Stimulated activated CD8-positive, alpha-beta memory T cell treated with anti-CD3 and anti-CD28 coated beads, Interleukin-15, amount 100 ng/mL, for 24 hours (primary cell): Measurements from ENCODE around the gene SERINC1.
"Not testable (repeated sequence)": the region's sequence is repeated elsewhere in the genome, so short reads cannot be mapped to it uniquely, and the experiment has no call there.

ENCODE experiments used
- DNase-seq: peaks from one replicate; pipeline ENCODE4 v3.0.0-alpha.2; 2020; ENCODE audit warnings: low read depth

Gene SERINC1

GRCh38 chr6:122471107-122472021 lies at the start of gene SERINC1:
Gene SERINC1 (minus strand): TSS chr6:122471807. CDS start chr6:122471737, 70 bp downstream.
- peak; percentile 83 for DNase-seq

DNA sequence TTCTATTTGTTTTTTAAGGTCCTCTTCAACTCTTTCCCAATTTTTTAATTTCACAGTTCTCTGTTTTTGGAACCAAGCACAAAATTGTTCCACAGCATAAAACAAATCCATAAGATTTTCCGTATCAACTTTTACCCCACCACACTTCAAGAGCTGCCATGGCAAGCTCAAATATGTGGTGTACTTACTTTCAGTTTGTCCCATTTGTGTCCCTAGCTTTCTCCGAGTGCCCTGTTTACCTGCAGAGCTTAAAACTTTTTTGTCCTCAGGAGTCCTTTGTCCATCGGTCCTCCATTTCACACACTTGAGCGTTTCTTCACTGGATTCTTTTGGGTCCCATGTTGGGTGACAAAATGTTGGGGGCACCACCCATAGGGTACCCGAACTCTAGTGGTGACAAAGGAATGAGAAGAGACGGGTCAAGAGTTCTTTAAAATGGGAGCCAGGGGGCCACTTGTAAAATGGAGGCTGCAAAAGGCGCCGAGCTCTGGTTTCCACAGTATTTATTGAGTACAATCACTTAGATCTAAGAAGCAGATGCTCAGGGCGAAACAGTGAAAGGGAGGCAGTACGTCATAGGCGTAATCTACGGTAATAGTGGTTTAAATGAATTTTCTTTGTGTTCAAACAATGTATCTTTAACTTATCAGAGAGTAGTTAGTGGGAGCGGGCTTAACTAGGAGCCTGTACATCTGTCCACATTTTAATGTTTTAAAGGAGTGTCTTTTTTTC lies 39.8 kb upstream of the SERINC1 start:
- no peak for DNase-seq

- not testable (repeated sequence) for DNase-seq
Observed at GRCh38 chr6:122505170-122505569, 33.6 kb upstream of the SERINC1 start.

- DNase-seq = no peak
Observed at GRCh38 chr6:122501475-122501874, 29.9 kb upstream of the SERINC1 start.

GRCh38 chr6:122495612-122496011 lies 24.0 kb upstream of the SERINC1 start:
- no peak for DNase-seq

DNA sequence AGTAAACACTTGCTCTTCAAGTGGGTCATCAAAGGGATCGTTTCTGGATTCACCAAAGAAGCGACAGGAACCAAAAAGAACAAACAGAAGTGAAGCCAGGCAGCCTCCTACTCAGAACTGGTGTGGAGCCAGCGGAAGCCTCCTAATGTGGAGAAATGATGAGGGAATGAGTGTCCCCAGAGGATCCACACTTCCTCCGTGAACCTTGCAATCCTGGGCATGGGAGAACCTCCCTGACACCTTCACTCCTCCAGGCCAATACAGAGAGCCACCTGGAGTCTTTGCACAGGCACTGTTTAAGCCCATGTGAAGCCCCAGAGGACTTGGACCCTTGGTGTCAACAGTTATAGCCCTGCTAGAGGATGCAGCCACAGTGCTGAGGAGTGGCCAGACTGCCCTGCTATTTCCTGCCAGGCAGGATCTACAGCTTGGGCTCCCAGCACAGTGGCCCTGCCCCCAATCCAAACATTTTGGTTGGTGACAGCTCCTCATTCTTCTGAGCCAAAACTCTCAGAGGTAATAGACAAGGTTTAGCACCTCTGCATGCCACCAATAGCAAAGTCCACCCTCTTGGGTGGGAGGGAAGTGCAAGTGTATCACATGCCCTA lies 23.2 kb upstream of the SERINC1 start:
- no peak for DNase-seq

GRCh38 chr6:122491919-122492555 lies 20.4 kb upstream of the SERINC1 start:
- peak; percentile 8 for DNase-seq

DNA sequence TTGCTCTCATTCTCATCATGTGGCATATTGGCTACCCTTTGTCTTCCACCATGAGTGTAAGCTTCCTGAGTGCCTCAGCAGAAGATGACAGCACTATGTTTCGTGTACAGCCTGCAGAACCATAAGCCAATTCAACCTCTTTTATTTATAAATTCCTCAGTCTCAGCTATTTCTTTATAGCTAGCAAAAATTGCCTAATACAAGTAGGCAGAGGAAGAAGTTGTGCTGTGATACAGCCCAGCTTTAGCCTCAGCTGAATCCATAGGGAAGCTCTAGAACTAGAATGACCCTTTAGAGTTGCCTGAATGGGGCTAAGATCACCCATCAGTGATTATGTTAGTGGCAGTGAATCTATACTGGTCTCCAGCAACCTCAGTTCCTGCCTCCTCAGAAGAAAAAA lies 19.0 kb upstream of the SERINC1 start:
- no peak for DNase-seq

DNA sequence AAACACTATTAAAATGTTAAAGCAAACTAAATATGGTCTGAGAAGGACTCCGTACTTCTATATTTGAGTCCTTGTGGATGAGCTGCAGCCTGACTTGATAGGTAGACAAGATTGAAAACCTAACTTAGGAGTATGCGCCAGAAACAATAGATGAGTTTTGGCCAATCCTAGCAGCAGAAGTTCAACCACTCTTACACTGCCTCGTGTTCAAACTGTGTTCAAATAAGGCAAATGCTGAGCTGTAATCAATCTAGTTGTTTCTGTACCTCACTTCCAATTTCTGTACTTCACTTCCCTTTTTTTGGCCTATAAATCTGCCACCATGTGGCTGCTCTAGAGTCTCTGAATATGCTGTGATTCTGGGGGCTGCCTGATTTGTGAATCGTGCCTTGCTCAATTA lies 13.2 kb upstream of the SERINC1 start:
- no peak for DNase-seq

DNA sequence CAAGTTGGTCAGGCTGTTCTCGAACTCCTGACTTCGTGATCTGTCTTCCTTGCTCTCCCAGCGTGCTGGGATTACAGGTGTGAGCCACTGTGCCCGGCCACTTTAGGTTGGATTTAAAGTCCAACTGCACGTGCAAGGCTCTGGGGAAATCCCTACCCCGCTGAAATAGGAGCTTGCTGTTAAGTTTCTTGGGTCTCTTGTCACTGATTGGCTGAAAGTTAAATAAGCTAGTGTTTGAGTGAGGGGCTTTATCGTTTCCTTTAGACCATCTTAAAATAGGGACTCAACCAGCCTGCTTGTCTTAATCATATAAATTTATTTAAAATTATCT lies 11.1 kb upstream of the SERINC1 start:
- DNase-seq = no peak

DNA sequence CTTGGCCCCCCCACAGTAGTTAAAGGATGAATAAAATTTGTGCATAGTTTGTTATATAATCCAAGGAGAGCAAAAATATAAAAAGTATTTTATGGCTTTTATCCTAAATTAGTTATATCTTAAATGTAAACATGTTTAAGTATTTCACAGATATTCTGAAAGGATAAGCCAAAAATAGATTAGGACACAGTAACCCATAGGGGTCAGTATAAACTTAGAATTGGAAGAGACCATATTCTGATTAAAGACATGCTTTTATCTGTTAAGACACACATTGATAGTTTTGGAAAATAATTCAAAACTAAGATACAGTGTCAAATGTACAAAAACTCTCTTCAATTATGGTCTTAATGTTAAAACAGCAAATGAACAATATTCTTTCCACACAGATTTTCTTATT lies 4.5 kb upstream of the SERINC1 start:
- DNase-seq = no peak

DNA sequence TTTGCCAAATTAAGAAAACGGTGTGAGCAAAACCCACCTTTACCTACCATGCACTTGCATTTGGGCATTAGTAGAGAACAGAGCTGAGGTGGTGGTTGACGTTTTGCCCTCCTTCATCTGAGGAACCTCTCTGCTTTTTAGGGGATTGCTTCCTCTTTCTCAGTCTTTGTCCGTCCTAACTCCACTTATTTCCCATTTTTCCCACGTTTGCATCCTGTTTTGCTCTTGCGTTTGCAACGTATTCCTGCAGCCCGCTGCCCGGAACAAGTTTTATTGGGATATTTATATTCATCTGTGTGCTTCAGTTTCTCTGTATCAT lies 374 bp upstream of the SERINC1 start:
- no peak for DNase-seq

DNA sequence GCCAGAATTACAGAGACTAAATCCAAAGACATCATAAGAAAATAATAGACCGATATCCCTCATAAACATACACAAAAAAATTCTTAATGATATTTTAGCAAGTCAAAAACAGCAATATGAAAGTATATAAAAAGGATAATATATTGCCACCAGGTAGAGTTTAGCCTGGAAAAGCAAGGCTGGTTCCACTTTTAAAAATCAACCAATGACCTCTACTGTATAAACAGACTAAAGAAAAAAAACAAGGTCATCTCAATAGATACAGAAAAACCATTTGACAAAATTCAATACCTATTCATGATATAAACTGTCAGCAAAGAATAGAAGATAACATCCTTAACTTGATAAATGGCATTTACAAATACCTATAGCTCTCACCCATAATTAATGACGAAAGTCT lies 9.7 kb downstream of the SERINC1 start:
- DNase-seq = no peak

DNA sequence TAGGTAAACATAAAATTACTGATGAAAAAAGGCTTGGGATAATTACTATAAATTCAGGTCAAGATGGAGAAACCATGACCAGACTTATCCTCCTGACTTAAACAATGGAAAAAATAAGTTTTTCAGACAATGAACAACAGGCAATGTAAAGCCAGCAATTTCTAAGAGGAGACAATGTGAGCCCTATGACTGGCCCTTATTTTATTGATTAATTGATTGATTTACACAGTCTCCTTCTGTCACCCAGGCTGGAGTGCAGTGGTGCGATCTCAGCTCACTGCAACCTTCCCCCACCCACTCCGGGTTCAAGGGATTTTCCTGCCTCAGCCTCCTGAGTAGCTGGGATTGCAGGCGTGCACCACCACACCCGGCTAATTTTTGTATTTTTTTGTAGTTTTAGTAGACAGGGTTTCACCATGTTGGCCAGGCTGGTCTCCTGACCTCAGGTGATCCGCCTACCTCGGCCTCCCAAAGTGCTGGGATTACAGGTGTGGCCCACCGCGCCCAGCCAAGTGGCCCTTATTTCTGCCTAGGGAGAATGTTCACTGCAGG lies 11.7 kb downstream of the SERINC1 start:
- not testable (repeated sequence) for DNase-seq

- no peak for DNase-seq
Observed at GRCh38 chr6:122459240-122459639, 12.4 kb downstream of the SERINC1 start.

- DNase-seq = no peak
Observed at GRCh38 chr6:122458087-122458486, 13.5 kb downstream of the SERINC1 start.

DNA sequence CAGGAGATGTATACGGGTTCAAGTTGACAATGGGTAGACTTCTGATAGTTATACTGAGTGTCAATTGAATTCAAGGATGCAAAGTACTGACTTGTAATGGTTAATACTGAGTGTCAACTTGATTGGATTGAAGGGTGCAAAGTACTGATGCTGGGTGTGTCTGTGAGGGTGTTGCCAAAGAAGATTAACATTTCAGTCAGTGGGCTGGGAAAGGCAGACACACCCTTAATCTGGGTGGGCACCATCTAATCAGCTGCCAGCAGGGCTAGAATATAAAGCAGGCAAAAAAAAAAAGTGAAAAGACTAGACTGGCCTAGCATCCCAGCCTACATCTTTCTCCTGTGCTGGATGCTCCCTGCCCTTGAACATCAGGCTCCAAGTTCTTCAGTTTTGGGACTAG lies 16.5 kb downstream of the SERINC1 start:
- not testable (repeated sequence) for DNase-seq

GRCh38 chr6:122454673-122455072 lies 16.9 kb downstream of the SERINC1 start:
- DNase-seq = no peak

DNA sequence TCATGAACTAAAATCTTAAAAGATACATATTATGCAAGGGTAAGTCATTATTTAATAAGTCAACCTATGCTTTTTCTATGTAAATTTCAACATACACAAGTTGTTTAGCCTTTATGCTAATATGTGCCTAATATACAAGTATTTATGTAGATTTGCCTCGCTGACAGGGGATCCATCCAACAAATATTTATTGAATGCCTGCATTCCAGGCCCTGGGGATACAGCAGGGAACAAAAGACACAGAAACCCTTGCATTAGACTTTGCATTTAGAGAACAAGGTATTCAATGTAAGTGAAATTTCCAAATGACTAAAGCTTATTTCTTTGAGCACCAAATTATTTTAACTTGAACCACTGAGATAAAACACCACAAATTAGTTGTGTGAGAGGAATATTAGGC lies 19.1 kb downstream of the SERINC1 start:
- no peak for DNase-seq

DNA sequence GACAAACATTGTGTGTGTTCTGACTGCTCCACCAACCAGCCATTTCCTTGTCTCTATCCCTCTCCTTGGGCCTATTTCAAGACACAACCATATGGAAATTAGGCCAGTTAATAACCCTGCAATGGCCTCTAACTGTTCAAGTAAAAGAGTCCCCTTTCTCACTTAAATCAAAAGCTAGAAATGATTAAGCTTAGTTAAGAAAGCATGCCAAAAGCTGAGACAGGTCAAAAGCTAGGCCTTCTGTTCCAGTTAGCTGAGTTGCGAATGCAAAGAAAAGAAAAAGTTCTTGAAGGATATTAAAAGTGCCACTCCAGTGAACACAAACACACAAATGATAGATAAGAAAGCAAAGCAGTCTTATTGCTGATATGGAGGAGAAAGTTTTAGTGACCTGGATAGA lies 22.5 kb downstream of the SERINC1 start:
- no peak for DNase-seq

DNA sequence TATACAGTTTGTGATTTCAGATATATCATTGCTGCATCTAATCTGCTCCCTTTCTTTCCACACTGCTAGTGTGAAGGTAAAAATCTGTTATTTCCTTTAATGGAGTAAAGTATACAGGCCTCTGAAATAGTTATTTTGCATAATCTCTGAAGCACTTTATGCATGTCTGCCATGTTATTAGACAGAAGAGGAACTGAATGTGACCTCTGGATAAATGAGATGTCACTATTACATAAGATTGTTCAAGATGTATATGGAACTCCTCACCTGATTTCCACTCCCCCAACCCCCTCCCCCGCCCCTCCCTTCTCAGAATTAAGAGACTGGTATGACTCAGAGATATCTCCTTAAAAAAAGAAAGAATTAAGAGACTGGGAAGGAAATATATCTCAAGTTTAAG lies 26.3 kb downstream of the SERINC1 start:
- no peak for DNase-seq

GRCh38 chr6:122438975-122439374 lies 32.6 kb downstream of the SERINC1 start:
- no peak for DNase-seq
